Measurements from ENCODE around the gene LANCL1. TPM values are rescaled to one million over a fixed set of nuclear protein-coding genes. Genes with fewer than 3 reads are reported as not detected.
A peak's percentile ranks its signal among the peaks of the same experiment; 100 is the strongest.

Gene LANCL1
- total RNA-seq, 2 experiments from 2014 or later = 34.0 to 36.9 TPM

GRCh38 chr2:210496512-210496911 is 20.0 kb upstream of the LANCL1 start:
- Mint-ChIP-seq H3K4me3 (no peak overlapping the region), H3K27ac (no peak overlapping the region), H3K9me3 (peaks cover 6% of the 10 kb centered on the region), H3K27me3 (peaks cover 5% of the 10 kb centered on the region), H3K4me1 (ENCODE audit: low read depth) (peaks cover 6% of the 10 kb centered on the region), H3K36me3 (ENCODE audit: low read depth) (peaks cover 10% of the 10 kb centered on the region)
- intact Hi-C loops (cut with micrococcal nuclease) = no loop called here
- ChIA-PET CTCF (no interaction called here), POLR2A (interaction anchor here (0.6 kb wide), 1 partner anchor 76 kb away, joined by 3 read pairs; no protein-coding TSS in a partner anchor)
- no peak for TF ChIP-seq CTCF (IDR thresholded peaks at IDR 0.05)
- ATAC-seq = no peak
- DNase-seq = no peak

GRCh38 chr2:210493528-210493927 is 17.0 kb upstream of the LANCL1 start:
- DNase-seq = no peak
- no peak for ATAC-seq
- no peaks in the 10 kb centered on the region for H3K9me3 Mint-ChIP-seq
- POLR2A ChIA-PET = no interaction called here
- no peak for TF ChIP-seq CTCF (IDR thresholded peaks at IDR 0.05)
- CTCF ChIA-PET = interaction anchor here (3.7 kb wide), 1 partner anchor 10 kb away, joined by 17 read pairs; no protein-coding TSS in a partner anchor
- intact Hi-C loops (cut with micrococcal nuclease) = no loop called here
- no peak overlapping the region for H3K4me3 Mint-ChIP-seq
- peaks cover 6% of the 10 kb centered on the region for H3K4me1 Mint-ChIP-seq (ENCODE audit: low read depth)
- no peak overlapping the region for H3K27ac Mint-ChIP-seq
- no peaks in the 10 kb centered on the region for H3K36me3 Mint-ChIP-seq (ENCODE audit: low read depth)
- H3K27me3 Mint-ChIP-seq = peaks cover 2% of the 10 kb centered on the region

GRCh38 chr2:210481601-210482175 is 5.1 kb upstream of the LANCL1 start:
- no peak for DNase-seq
- no peak overlapping the region for H3K4me3 Mint-ChIP-seq
- intact Hi-C loops (cut with micrococcal nuclease) = no loop called here
- H3K9me3 Mint-ChIP-seq = peaks cover 9% of the 10 kb centered on the region
- ATAC-seq = no peak
- H3K27ac Mint-ChIP-seq = no peak overlapping the region
- H3K4me1 Mint-ChIP-seq (ENCODE audit: low read depth) = peaks cover 33% of the 10 kb centered on the region
- no peaks in the 10 kb centered on the region for H3K27me3 Mint-ChIP-seq
- H3K36me3 Mint-ChIP-seq (ENCODE audit: low read depth) = peaks cover 4% of the 10 kb centered on the region
- no peak for TF ChIP-seq CTCF (IDR thresholded peaks at IDR 0.05)
- ChIA-PET CTCF (interaction anchor here (0.6 to 3.9 kb wide), 2 partner anchors 22 to 836 kb away, joined by 3 to 17 read pairs; no protein-coding TSS in a partner anchor), POLR2A (no interaction called here)

GRCh38 chr2:210480764-210481163 is 4.2 kb upstream of the LANCL1 start:
- peaks cover 4% of the 10 kb centered on the region for H3K36me3 Mint-ChIP-seq (ENCODE audit: low read depth)
- peaks cover 9% of the 10 kb centered on the region for H3K9me3 Mint-ChIP-seq
- peaks cover 33% of the 10 kb centered on the region for H3K4me1 Mint-ChIP-seq (ENCODE audit: low read depth)
- DNase-seq (no peak), ATAC-seq (no peak)
- H3K27ac Mint-ChIP-seq = no peak overlapping the region
- intact Hi-C loops (cut with micrococcal nuclease) = no loop called here
- TF ChIP-seq CTCF (IDR thresholded peaks at IDR 0.05) = no peak
- ChIA-PET POLR2A (no interaction called here), CTCF (interaction anchor here (0.9 to 3.9 kb wide), 4 partner anchors 9 to 25 kb away, joined by 3 to 17 read pairs (median 4); no protein-coding TSS in a partner anchor)
- no peaks in the 10 kb centered on the region for H3K27me3 Mint-ChIP-seq
- no peak overlapping the region for H3K4me3 Mint-ChIP-seq

GRCh38 chr2:210480079-210480478 is 3.5 kb upstream of the LANCL1 start:
- DNase-seq (peak; percentile 7), ATAC-seq (peak; percentile 24)
- ChIA-PET CTCF (interaction anchor here (0.9 to 3.9 kb wide), 4 partner anchors 10 to 24 kb away, joined by 3 to 17 read pairs (median 4); no protein-coding TSS in a partner anchor), POLR2A (no interaction called here)
- Mint-ChIP-seq H3K27me3 (no peaks in the 10 kb centered on the region), H3K4me1 (ENCODE audit: low read depth) (peaks cover 38% of the 10 kb centered on the region), H3K36me3 (ENCODE audit: low read depth) (peaks cover 9% of the 10 kb centered on the region), H3K27ac (peak overlapping the region; percentile 52), H3K4me3 (no peak overlapping the region), H3K9me3 (peaks cover 9% of the 10 kb centered on the region)
- intact Hi-C loops (cut with micrococcal nuclease) = no loop called here
- no peak for TF ChIP-seq CTCF (IDR thresholded peaks at IDR 0.05)

Measured in activated CD8-positive, alpha-beta T cell treated with anti-CD3 and anti-CD28 coated beads for 36 hours (primary cell).